GM23338 (cell line): ENCODE results near the gene PTP4A2.

ENCODE experiments used
- CREB1 ChIP-seq: fragments of 250-450 bp; sonication (Bioruptor Pico); IDR thresholded peaks from 2 replicates; pipeline ENCODE4 v1.5.0; 2020; ENCODE audit warnings: low read depth, mild to moderate bottlenecking, moderate library complexity
- CTCF ChIP-seq, 2 experiments: fragments of 200-600 bp in 1 of 2; sonication (generic) in 1 of 2; conservative IDR thresholded peaks; 2 replicates each; pipeline versions ENCODE4 v1.5.1 to v1.6.1; 2016 to 2017; ENCODE audit warnings: antibody characterized with exemption in 2 of 2, low read depth in 2 of 2, mild to moderate bottlenecking in 2 of 2, moderate library complexity in 1 of 2
- EZH2 ChIP-seq: fragments of 200-600 bp; sonication (generic); IDR thresholded peaks from one replicate; pipeline ENCODE4 v1.8.0; 2017; ENCODE audit warnings: antibody characterized with exemption, mild to moderate bottlenecking, low read depth; ENCODE audit not compliant: unreplicated experiment
- EZH2phosphoT487 ChIP-seq: fragments of 200-600 bp; sonication (generic); IDR thresholded peaks from one replicate; pipeline ENCODE4 v1.8.1; 2018; ENCODE audit warnings: antibody characterized with exemption; ENCODE audit not compliant: unreplicated experiment
- POLR2AphosphoS5 ChIP-seq: IDR thresholded peaks from 2 replicates; pipeline ENCODE4 v1.6.1; 2016; ENCODE audit warnings: antibody characterized with exemption, low read depth
- STAT1 ChIP-seq: IDR thresholded peaks from one replicate; pipeline ENCODE4 v1.6.1; 2016; ENCODE audit warnings: antibody characterized with exemption; ENCODE audit not compliant: unreplicated experiment
- ZNF331 ChIP-seq: fragments of 250-450 bp; sonication (Bioruptor Pico); IDR thresholded peaks from 2 replicates; pipeline ENCODE4 v1.5.0; 2020; ENCODE audit warnings: low read depth, mild to moderate bottlenecking, moderate library complexity
- TF ChIP-seq, protein P1 (sequence below): IDR thresholded peaks from one replicate; pipeline ENCODE4 v1.6.1; 2018; ENCODE audit warnings: antibody characterized with exemption; ENCODE audit not compliant: unreplicated experiment
- TF ChIP-seq, protein P2 (sequence below): IDR thresholded peaks from 2 replicates; pipeline ENCODE4 v1.6.1; 2016; ENCODE audit warnings: antibody characterized with exemption

DNA sequence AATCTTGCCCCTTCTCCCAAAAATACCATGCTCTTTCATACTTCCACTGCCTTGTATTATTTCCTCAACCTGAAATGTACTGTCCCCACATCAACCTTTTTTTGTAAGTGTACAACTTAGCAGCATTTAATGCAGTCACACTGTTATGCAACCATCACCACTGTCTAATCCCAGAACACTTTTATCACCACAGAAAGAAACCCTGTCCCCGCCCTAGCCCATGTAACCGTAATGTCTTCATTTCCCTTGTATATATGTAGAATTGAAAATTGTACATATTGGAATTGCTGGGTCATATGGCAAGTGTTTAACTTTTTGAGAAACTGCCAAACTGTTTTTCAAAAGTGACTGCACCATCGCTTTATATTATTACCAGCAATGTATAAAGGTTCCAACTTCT lies 37.4 kb downstream of the PTP4A2 start:
- TF ChIP-seq CTCF (conservative IDR thresholded peaks at IDR 0.05; ENCODE audit: low read depth in 2 of 2) (no peak), ZNF331 (CRISPR knock-in tag) (no peak), POLR2AphosphoS5 (no peak), CREB1 (no peak), EZH2 (no peak), EZH2phosphoT487 (no peak), STAT1 (no peak)
- TF ChIP-seq, protein P1, sequence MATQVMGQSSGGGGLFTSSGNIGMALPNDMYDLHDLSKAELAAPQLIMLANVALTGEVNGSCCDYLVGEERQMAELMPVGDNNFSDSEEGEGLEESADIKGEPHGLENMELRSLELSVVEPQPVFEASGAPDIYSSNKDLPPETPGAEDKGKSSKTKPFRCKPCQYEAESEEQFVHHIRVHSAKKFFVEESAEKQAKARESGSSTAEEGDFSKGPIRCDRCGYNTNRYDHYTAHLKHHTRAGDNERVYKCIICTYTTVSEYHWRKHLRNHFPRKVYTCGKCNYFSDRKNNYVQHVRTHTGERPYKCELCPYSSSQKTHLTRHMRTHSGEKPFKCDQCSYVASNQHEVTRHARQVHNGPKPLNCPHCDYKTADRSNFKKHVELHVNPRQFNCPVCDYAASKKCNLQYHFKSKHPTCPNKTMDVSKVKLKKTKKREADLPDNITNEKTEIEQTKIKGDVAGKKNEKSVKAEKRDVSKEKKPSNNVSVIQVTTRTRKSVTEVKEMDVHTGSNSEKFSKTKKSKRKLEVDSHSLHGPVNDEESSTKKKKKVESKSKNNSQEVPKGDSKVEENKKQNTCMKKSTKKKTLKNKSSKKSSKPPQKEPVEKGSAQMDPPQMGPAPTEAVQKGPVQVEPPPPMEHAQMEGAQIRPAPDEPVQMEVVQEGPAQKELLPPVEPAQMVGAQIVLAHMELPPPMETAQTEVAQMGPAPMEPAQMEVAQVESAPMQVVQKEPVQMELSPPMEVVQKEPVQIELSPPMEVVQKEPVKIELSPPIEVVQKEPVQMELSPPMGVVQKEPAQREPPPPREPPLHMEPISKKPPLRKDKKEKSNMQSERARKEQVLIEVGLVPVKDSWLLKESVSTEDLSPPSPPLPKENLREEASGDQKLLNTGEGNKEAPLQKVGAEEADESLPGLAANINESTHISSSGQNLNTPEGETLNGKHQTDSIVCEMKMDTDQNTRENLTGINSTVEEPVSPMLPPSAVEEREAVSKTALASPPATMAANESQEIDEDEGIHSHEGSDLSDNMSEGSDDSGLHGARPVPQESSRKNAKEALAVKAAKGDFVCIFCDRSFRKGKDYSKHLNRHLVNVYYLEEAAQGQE = no peak
- TF ChIP-seq, protein P2, sequence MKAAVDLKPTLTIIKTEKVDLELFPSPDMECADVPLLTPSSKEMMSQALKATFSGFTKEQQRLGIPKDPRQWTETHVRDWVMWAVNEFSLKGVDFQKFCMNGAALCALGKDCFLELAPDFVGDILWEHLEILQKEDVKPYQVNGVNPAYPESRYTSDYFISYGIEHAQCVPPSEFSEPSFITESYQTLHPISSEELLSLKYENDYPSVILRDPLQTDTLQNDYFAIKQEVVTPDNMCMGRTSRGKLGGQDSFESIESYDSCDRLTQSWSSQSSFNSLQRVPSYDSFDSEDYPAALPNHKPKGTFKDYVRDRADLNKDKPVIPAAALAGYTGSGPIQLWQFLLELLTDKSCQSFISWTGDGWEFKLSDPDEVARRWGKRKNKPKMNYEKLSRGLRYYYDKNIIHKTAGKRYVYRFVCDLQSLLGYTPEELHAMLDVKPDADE = no peak
